HG03520 (cell line): ENCODE results near the gene SEMA3G.

Source experiments
- ATAC-seq: cut with Tn5 transposase; IDR thresholded peaks from one replicate; pipeline ENCODE4 v1.9.1; 2021; ENCODE audit warnings: mild to moderate bottlenecking, moderate library complexity; ENCODE audit not compliant: unreplicated experiment

Gene SEMA3G

GRCh38 chr3:52454938-52455282 is 10.0 kb upstream of the SEMA3G start:
- ATAC-seq, result no peak

GRCh38 chr3:52454250-52454937 is 9.5 kb upstream of the SEMA3G start:
- ATAC-seq, result no peak

- no peak for ATAC-seq
Measured at GRCh38 chr3:52453496-52454249, 8.8 kb upstream of the SEMA3G start, which contains the start of gene TNNC1. Gene TNNC1, minus strand, starts transcription at chr3:52454041. Its CDS starts 26 bp downstream, at chr3:52454015.

GRCh38 chr3:52452570-52453221 is 7.8 kb upstream of the SEMA3G start:
- ATAC-seq, result no peak

GRCh38 chr3:52452126-52452525 is 7.2 kb upstream of the SEMA3G start:
- no peak for ATAC-seq

GRCh38 chr3:52451237-52452083 is 6.6 kb upstream of the SEMA3G start:
- no peak for ATAC-seq

GRCh38 chr3:52450489-52451236 is 5.8 kb upstream of the SEMA3G start:
- ATAC-seq, result no peak

GRCh38 chr3:52447512-52448355 is 2.8 kb upstream of the SEMA3G start:
- no peak for ATAC-seq

- no peak for ATAC-seq
Measured at GRCh38 chr3:52446631-52447511, 2.0 kb upstream of the SEMA3G start.

- no peak for ATAC-seq
Measured at GRCh38 chr3:52446042-52446441, 1.1 kb upstream of the SEMA3G start.

GRCh38 chr3:52443791-52444687 is 864 bp downstream of the SEMA3G start:
- ATAC-seq, result no peak

GRCh38 chr3:52443268-52443610 is 1.7 kb downstream of the SEMA3G start:
- ATAC-seq, result no peak

- ATAC-seq, result no peak
Measured at GRCh38 chr3:52442409-52443267, 2.3 kb downstream of the SEMA3G start.

- no peak for ATAC-seq
Measured at GRCh38 chr3:52441772-52442332, 3.1 kb downstream of the SEMA3G start.

- ATAC-seq, result no peak
Measured at GRCh38 chr3:52441091-52441771, 3.7 kb downstream of the SEMA3G start.

GRCh38 chr3:52440671-52441070 is 4.2 kb downstream of the SEMA3G start:
- ATAC-seq, result no peak
